ENCODE measurements around the gene AHI1. TPM values are rescaled to one million over a fixed set of nuclear protein-coding genes. Genes with fewer than 3 reads are reported as not detected.
A peak's percentile ranks its signal among the peaks of the same experiment; 100 is the strongest.
"Not testable (repeated sequence)": the region's sequence is repeated elsewhere in the genome, so short reads cannot be mapped to it uniquely, and the experiment has no call there.

AHI1 gene
- total RNA-seq, 1 donor from 2014 or later = 7.4 TPM

DNA sequence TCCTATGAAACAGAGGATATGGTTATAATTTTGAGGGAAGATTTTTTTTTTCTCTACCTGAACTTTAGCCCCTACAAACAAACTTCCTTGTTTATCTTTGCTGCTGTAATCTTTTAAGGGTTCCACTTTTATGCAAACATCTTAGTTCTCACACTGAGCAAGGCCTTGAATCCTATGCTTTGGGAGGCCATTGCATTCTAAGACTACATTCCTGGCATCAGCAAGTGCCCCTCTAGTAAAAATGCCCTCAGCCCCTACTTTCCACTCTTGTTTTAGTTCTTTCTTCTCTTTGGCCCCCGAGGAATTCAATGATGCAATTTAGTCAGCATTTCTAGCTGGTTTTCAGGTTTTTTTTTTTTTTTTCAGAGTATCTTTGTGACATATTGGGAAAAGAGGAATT, 8.1 kb upstream of the AHI1 start:
- ATAC-seq = no peak

GRCh38 chr6:135505222-135505621, 7.7 kb upstream of the AHI1 start:
- no peak for ATAC-seq

- no peak for ATAC-seq
These were observed 7.2 kb upstream of the AHI1 start for GRCh38 chr6:135504734-135505133.

- no peak for ATAC-seq
These were observed 6.3 kb upstream of the AHI1 start for GRCh38 chr6:135503703-135504475.

- no peak for ATAC-seq
These were observed 2.2 kb upstream of the AHI1 start for GRCh38 chr6:135499441-135500340.

- peak; percentile 91 for ATAC-seq
These were observed 773 bp upstream of the AHI1 start for GRCh38 chr6:135498185-135498841.

- no peak for ATAC-seq
These were observed 634 bp downstream of the AHI1 start for GRCh38 chr6:135496800-135497411.

DNA sequence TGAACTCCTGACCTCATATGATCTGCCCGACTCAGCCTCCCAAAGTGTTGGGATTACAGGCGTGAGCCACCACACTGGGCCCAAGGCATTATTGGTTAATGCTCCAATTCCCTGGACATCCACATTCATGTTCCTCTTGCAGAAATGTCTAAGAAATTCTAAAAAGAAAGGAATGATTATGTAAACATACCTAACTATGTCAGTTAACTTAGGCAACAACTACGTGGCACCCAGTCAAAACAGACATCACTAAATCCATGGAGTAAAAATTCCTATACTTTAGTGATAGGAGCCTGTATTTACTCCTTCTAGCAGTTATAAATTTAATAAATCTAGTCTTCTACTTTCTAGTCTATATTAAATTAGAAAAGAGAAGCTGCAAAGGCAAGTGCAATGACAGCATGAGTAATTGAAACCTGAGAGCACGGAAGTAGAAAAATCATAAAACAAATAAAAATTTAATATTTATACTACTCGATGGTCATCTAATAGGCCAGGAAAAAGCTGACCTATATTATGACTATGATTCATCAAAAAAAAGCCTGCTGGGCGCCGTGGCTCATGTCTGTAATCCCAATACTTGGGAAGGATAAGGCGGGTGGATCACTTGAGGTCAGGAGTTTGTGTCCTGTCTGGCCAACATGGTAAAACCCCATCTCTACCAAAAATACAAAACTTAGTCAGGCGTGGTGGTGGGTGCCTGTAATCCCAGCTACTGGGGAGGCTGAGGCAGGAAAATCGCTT, 4.2 kb downstream of the AHI1 start:
- no peak for ATAC-seq

GRCh38 chr6:135490381-135490780, 7.2 kb downstream of the AHI1 start:
- ATAC-seq = no peak

GRCh38 chr6:135488023-135488422, 9.5 kb downstream of the AHI1 start:
- ATAC-seq = no peak

DNA sequence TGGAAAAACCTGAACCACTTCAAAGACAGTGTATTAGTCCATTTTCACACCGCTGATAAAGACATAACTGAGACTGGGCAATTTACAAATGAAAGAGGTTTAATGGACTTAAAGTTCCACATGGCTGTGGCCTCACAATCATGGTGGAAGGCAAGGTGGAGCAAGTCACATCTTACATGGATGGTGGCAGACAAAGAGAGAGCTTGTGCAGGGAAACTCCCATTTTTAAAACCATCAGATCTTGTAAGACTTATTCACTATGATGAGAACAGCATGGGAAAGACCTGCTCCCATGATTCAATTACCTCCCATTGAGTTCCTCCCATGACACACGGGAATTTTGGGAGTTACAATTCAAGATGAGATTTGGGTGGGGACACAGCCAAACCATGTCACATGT, 13.6 kb downstream of the AHI1 start:
- ATAC-seq = not testable (repeated sequence)

DNA sequence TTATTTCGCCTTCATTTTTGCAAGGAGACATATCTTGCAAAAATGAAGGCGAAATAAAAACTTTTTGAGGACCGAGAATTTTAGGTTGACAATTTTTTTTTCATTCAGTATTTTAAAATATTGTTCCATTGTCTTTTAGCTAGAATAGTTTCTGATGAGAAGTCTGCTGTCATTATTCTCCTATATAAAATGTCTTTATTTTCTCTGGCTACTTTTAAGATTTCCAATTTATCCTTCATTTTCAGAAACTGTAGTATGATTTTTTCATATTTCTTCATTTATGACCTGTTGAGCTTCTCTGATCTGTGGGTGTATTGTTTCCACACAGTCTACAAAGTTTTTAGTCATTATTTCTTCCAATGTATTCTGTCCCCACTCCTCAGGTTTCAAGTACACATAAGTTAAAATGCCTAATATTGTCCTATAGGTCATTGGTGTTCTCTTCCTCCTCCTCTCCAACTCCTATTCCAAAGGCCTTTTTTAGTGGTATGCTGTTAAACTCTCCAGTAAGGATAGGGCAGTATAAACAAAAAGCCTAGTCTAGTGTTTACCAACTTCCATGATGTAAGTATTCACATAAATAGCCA, 15.7 kb downstream of the AHI1 start:
- no peak for ATAC-seq

DNA sequence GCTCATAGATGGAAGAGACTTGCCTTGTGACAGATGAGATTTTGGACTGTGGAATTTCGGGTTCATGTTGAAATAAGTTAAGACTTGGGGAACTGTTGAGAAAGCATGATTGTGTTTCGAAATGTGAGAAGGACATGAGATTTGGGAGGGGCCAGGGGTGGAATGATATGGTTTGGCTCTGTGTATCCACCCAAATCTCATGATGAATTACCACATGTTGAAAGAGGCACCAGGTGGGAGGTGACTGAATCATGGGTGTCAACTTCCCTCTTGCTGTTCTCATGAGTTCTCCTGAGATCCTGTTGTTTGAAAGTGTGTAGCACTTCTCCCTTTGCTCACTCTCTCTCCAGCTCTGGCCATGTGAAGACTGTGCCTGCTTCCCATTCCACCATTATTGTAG, 17.9 kb downstream of the AHI1 start:
- no peak for ATAC-seq

DNA sequence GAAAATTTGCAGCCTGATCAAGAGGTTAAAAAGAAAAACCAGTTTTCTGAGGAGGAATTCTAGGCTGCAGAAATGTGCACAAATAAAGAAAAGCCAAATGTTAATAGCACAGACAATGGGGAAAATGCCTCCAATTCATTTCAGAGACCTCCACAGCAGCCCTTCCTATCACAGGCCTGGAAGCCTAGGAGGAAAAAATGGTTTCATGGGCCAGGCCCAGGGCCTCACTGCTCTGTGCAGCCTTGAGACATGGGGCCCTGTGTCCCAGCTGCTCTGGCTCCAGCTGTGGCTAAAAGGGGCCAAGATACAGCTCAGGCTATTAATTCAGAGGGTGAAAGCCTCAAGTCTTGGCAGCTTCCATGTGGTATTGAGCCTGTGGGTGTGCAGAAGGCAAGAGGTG, 18.9 kb downstream of the AHI1 start:
- ATAC-seq = no peak

- ATAC-seq = no peak
These were observed 22.2 kb downstream of the AHI1 start for GRCh38 chr6:135475292-135475886.

DNA sequence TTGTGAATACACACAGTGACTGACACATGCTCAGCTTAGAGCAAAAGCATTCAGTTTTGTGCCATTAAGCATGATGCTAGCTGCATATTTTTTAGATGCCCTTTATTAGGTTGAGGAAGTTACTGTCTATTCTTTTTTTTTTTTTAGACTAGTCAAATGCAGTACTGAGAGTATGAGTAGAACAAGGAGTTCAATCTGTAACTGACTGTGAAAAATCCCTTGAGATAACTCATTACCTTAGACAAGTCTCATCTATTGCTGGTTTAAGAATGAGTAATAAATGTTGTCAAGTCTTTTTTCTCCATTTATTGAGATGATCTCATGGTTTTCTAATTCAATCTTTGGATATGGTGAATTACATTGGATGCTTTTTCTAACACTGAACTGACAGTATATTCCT, 23.2 kb downstream of the AHI1 start:
- ATAC-seq = no peak

- no peak for ATAC-seq
These were observed 31.6 kb downstream of the AHI1 start for GRCh38 chr6:135465903-135466302.

- ATAC-seq = no peak
These were observed 32.2 kb downstream of the AHI1 start for GRCh38 chr6:135465307-135465706.

- no peak for ATAC-seq
These were observed 32.9 kb downstream of the AHI1 start for GRCh38 chr6:135464634-135465033.

GRCh38 chr6:135461208-135461607, 36.3 kb downstream of the AHI1 start:
- ATAC-seq = no peak

GRCh38 chr6:135458051-135458450, 39.5 kb downstream of the AHI1 start:
- no peak for ATAC-seq

Measured in esophagus mucosa (tissue), 1 donor.